HCT116 (cell line): Measurements from ENCODE around the gene LHFPL6. TPM values are rescaled to one million over a fixed set of nuclear protein-coding genes. Genes with fewer than 3 reads are reported as not detected.
A peak's percentile ranks its signal among the peaks of the same experiment; 100 is the strongest.

Experiments
- ATAC-seq: fragments of 200-7000 bp; cut with Tn5 transposase; 2 replicates; pipeline ENCODE4 v1.9.1; 2020; ENCODE audit warnings: mild to moderate bottlenecking, moderate library complexity
- BruUV-seq: library from RNA; stranded (reverse); fragments of 400-500 nt; replicated peaks from 2 replicates; lab custom pipeline; 2021; lab: Mats Ljungman, UMichigan
- CTCF ChIA-PET: fragments of 300-600 bp; sonication (Branson Sonifier 250); formaldehyde crosslinking; loops from one replicate; lab custom pipeline; 2021; ENCODE audit warnings: antibody characterized with exemption; lab: Charles Lee
- POLR2A ChIA-PET: fragments of 300-600, 350-600 bp; sonication (Branson Sonifier 250); formaldehyde crosslinking; loops from one replicate; lab custom pipeline; 2021; ENCODE audit warnings: antibody characterized with exemption; lab: Charles Lee
- RAD21 ChIA-PET, 2 experiments: fragments of 300-600 bp; sonication (Branson Sonifier 250); formaldehyde crosslinking; loops; one replicate each; lab custom pipeline; 2023; ENCODE audit warnings: low total read pairs in 2 of 2; ENCODE audit not compliant: uncharacterized antibody in 2 of 2, unreplicated experiment in 2 of 2, low non-redundant PET in 1 of 2; lab: Charles Lee
- DNase-seq: peaks from one replicate; pipeline ENCODE4 v3.0.0-alpha.2; 2010; ENCODE audit warnings: low read depth, low spot score
- H2AFZ ChIP-seq: fragments of 200-600 bp; shearing (Covaris generic), sonication (generic); 2 replicates; pipeline ENCODE4 v1.6.1; 2017; ENCODE audit warnings: low read depth, mixed run types, mixed read lengths, antibody characterized with exemption, low read length; ENCODE audit not compliant: poor library complexity, severe bottlenecking
- H3K27ac ChIP-seq: 2 replicates; pipeline ENCODE4 v1.5.1; 2012; ENCODE audit warnings: low read depth, low read length
- H3K27me3 ChIP-seq: fragments of 200-600 bp; sonication (generic); 2 replicates; pipeline ENCODE4 v1.6.1; 2016; ENCODE audit warnings: mixed run types, low read length, mixed read lengths; ENCODE audit not compliant: insufficient read depth
- H3K36me3 ChIP-seq, 2 experiments: fragments of 200-500 bp in 1 of 2; fragments of 200-600 bp in 1 of 2; sonication (Bioruptor generic) in 1 of 2; sonication (generic) in 1 of 2; 2 replicates each; pipeline versions ENCODE4 v1.5.1 to v1.6.1; 2014 to 2016; ENCODE audit warnings: low read length in 2 of 2, inconsistent platforms in 1 of 2, mixed read lengths in 1 of 2, mixed run types in 1 of 2; ENCODE audit not compliant: insufficient read depth in 2 of 2, control insufficient read depth in 1 of 2
- H3K4me1 ChIP-seq, 2 experiments: fragments of 200-600 bp in 1 of 2; sonication (generic) in 1 of 2; 2 replicates each; pipeline versions ENCODE4 v1.5.1 to v1.6.1; 2012 to 2017; ENCODE audit warnings: low read length in 2 of 2, inconsistent platforms in 1 of 2, mild to moderate bottlenecking in 1 of 2, mixed read lengths in 1 of 2, mixed run types in 1 of 2, moderate library complexity in 1 of 2; ENCODE audit not compliant: insufficient read depth in 2 of 2, control insufficient read depth in 1 of 2
- H3K4me2 ChIP-seq: fragments of 200-600 bp; sonication (generic); 2 replicates; pipeline ENCODE4 v1.6.1; 2017; ENCODE audit warnings: mixed run types, low read length, mixed read lengths
- H3K4me3 ChIP-seq, 2 experiments: fragments of 200-600 bp in 1 of 2; sonication (generic) in 1 of 2; replicated peaks in 1 of 2; 2 replicates each; pipeline ENCODE4 v1.5.1; 2011 to 2016; ENCODE audit warnings: low read length in 2 of 2, control low read depth in 1 of 2, low read depth in 1 of 2, mild to moderate bottlenecking in 1 of 2, mixed read lengths in 1 of 2, mixed run types in 1 of 2
- H3K79me2 ChIP-seq: fragments of 200-600 bp; sonication (generic); 2 replicates; pipeline ENCODE4 v1.6.1; 2017; ENCODE audit warnings: mild to moderate bottlenecking, mixed run types, low read length, moderate library complexity, mixed read lengths; ENCODE audit not compliant: insufficient read depth
- H3K9ac ChIP-seq: fragments of 200-600 bp; sonication (generic); 2 replicates; pipeline ENCODE4 v1.6.1; 2016; ENCODE audit warnings: low read length, mixed read lengths
- H3K9me2 ChIP-seq: fragments of 200-600 bp; sonication (generic), shearing (Covaris generic); 2 replicates; pipeline ENCODE4 v1.6.1; 2017; ENCODE audit warnings: mixed run types, mild to moderate bottlenecking, moderate library complexity; ENCODE audit not compliant: insufficient read depth
- H3K9me3 ChIP-seq, 2 experiments: fragments of 200-500 bp in 1 of 2; fragments of 200-600 bp in 1 of 2; sonication (Bioruptor generic) in 1 of 2; sonication (generic) in 1 of 2; 2 replicates each; pipeline ENCODE4 v1.6.1; 2014 to 2017; ENCODE audit warnings: low read length in 2 of 2, mixed read lengths in 2 of 2, inconsistent platforms in 1 of 2, low read depth in 1 of 2, mild to moderate bottlenecking in 1 of 2, mixed run types in 1 of 2, moderate library complexity in 1 of 2; ENCODE audit not compliant: control insufficient read depth in 1 of 2, insufficient read depth in 1 of 2
- H4K20me1 ChIP-seq: fragments of 200-600 bp; sonication (generic), shearing (Covaris generic); 2 replicates; pipeline ENCODE4 v1.6.1; 2017; ENCODE audit warnings: mixed run types, mild to moderate bottlenecking, moderate library complexity; ENCODE audit not compliant: insufficient read depth
- ATF3 ChIP-seq: IDR thresholded peaks from 2 replicates; pipeline ENCODE4 v1.6.1; 2012
- CTCF ChIP-seq, 3 experiments: fragments of 200-600 bp in 1 of 3; sonication (generic) in 1 of 3; IDR thresholded peaks in 2 of 3; conservative IDR thresholded peaks in 1 of 3; 2 replicates each; pipeline ENCODE4 v1.5.1; 2012 to 2017; ENCODE audit warnings: low read depth in 2 of 3, low read length in 2 of 3, antibody characterized with exemption in 1 of 3, borderline replicate concordance in 1 of 3, control low read depth in 1 of 3, mild to moderate bottlenecking in 1 of 3, mixed read lengths in 1 of 3, mixed run types in 1 of 3, moderate library complexity in 1 of 3; ENCODE audit not compliant: insufficient read depth in 1 of 3
- EGR1 ChIP-seq: IDR thresholded peaks from 2 replicates; pipeline ENCODE4 v1.6.1; 2012; ENCODE audit warnings: low read depth
- REST ChIP-seq: IDR thresholded peaks from 2 replicates; pipeline ENCODE4 v1.6.1; 2012; ENCODE audit warnings: low read depth
- intact Hi-C: fragments of 100-400 bp; cut with micrococcal nuclease; formaldehyde crosslinking; loops from 2 replicates; pipeline ENCODE4 v1.10.0; 2022
- total RNA-seq: library from RNA; stranded (reverse); gene quantifications from one replicate; pipeline ENCODE4 v1.2.1, GENCODE V29; 2021; ENCODE audit not compliant: unreplicated experiment

Gene LHFPL6
- total RNA-seq, 1 experiment from 2014 or later, result 0.22 TPM

- BruUV-seq, result no TSS peak
- intact Hi-C loops, result loop anchor here (5.0 kb wide), 1 partner anchor 210 kb away; no protein-coding TSS in a partner anchor
- ATAC-seq, result no peak
- TF ChIP-seq REST (no peak), EGR1 (no peak)
- TF ChIP-seq, all 23 proteins: peak for 0
- H3K4me2 ChIP-seq, result no peak overlapping the region
- H3K36me3 ChIP-seq, result no peaks in the 10 kb centered on the region
- no peak overlapping the region for H3K27ac ChIP-seq
- RAD21 ChIA-PET, result no interaction called here
- H3K9me2 ChIP-seq, result no peaks in the 10 kb centered on the region
- H3K79me2 ChIP-seq, result no peaks in the 10 kb centered on the region
- H3K27me3 ChIP-seq, result peaks cover 38% of the 10 kb centered on the region
- H3K4me3 ChIP-seq, result no peak overlapping the region
- POLR2A ChIA-PET, result no interaction called here
- H3K4me1 ChIP-seq, result no peaks in the 10 kb centered on the region
- H3K9ac ChIP-seq, result no peak overlapping the region
- H4K20me1 ChIP-seq, result no peaks in the 10 kb centered on the region
- no peak for DNase-seq
- no peak overlapping the region for H2AFZ ChIP-seq
- CTCF ChIA-PET, result no interaction called here
- H3K9me3 ChIP-seq, result no peaks in the 10 kb centered on the region
Measured at GRCh38 chr13:39407138-39407537, 195.9 kb downstream of the LHFPL6 start.

GRCh38 chr13:39406688-39407087, 196.3 kb downstream of the LHFPL6 start:
- DNase-seq (no peak), ATAC-seq (peak; percentile 50; the same call in 1 of the 2 replicates)
- Histone ChIP-seq H3K79me2 (no peaks in the 10 kb centered on the region), H3K4me1 (no peaks in the 10 kb centered on the region), H2AFZ (no peak overlapping the region), H4K20me1 (no peaks in the 10 kb centered on the region), H3K4me2 (no peak overlapping the region), H3K36me3 (no peaks in the 10 kb centered on the region), H3K27me3 (peaks cover 33% of the 10 kb centered on the region), H3K27ac (no peak overlapping the region), H3K4me3 (no peak overlapping the region), H3K9me2 (no peaks in the 10 kb centered on the region), H3K9ac (no peak overlapping the region), H3K9me3 (no peaks in the 10 kb centered on the region)
- intact Hi-C loops, result loop anchor here (5.0 kb wide), 1 partner anchor 211 kb away; no protein-coding TSS in a partner anchor
- TF ChIP-seq CTCF (IDR thresholded peaks at IDR 0.05 in 2 of 3, conservative IDR thresholded peaks at IDR 0.05 in 1 of 3; ENCODE audit: borderline replicate concordance in 1 of 3, insufficient read depth in 1 of 3, low read depth in 2 of 3, low read length in 2 of 3) (peak in 2 of 3 experiments; percentile 11 to 19; a peak in 1 of 6 replicates), ATF3 (no peak)
- no TSS peak for BruUV-seq
- ChIA-PET POLR2A (no interaction called here), RAD21 (no interaction called here), CTCF (no interaction called here)
